Chondrocyte (in vitro differentiated cells): ENCODE data around the gene CRYBG3. TPM values are rescaled to one million over a fixed set of nuclear protein-coding genes. Genes with fewer than 3 reads are reported as not detected.

Source experiments
- DNase-seq: peaks from one replicate; pipeline ENCODE4 v3.0.0; 2021; ENCODE audit warnings: mixed read lengths, low spot score
- H3K27ac Mint-ChIP-seq: one replicate; pipeline ENCODE4 v1.8.0; 2021; ENCODE audit warnings: mild to moderate bottlenecking, moderate library complexity, mixed read lengths; ENCODE audit not compliant: unreplicated experiment
- H3K27me3 Mint-ChIP-seq: 2 replicates; pipeline ENCODE4 v1.8.0; 2021; ENCODE audit warnings: low read depth, mixed read lengths
- H3K36me3 Mint-ChIP-seq: 2 replicates; pipeline ENCODE4 v1.8.0; 2021; ENCODE audit warnings: low read depth, mixed read lengths
- H3K4me1 Mint-ChIP-seq: 2 replicates; pipeline ENCODE4 v1.8.0; 2021; ENCODE audit warnings: low read depth, mild to moderate bottlenecking, mixed read lengths
- H3K4me3 Mint-ChIP-seq: one replicate; pipeline ENCODE4 v1.8.0; 2021; ENCODE audit warnings: mild to moderate bottlenecking, moderate library complexity, mixed read lengths; ENCODE audit not compliant: unreplicated experiment
- H3K9me3 Mint-ChIP-seq: 2 replicates; pipeline ENCODE4 v1.8.0; 2021; ENCODE audit warnings: low read depth, mixed read lengths
- CTCF ChIP-seq: fragments of 200-600 bp; sonication (generic); IDR thresholded peaks from 2 replicates; pipeline ENCODE4 v1.5.0; 2021; ENCODE audit warnings: antibody characterized with exemption, mild to moderate bottlenecking, moderate library complexity
- total RNA-seq: library from RNA; stranded (reverse); gene quantifications from 3 replicates; pipeline ENCODE4 v1.2.1, GENCODE V29; 2021

CRYBG3 gene
- total RNA-seq, 1 donor from 2014 or later, result 15.5 TPM

GRCh38 chr3:97910931-97911351 is 89.1 kb downstream of the CRYBG3 start:
- Mint-ChIP-seq H3K9me3 (no peaks in the 10 kb centered on the region), H3K36me3 (peaks cover 6% of the 10 kb centered on the region), H3K4me1 (no peaks in the 10 kb centered on the region), H3K27ac (no peak overlapping the region), H3K27me3 (no peaks in the 10 kb centered on the region), H3K4me3 (no peak overlapping the region)
- no peak for TF ChIP-seq CTCF
- no peak for DNase-seq

GRCh38 chr3:97911459-97911858 is 89.6 kb downstream of the CRYBG3 start:
- DNase-seq, result no peak
- Mint-ChIP-seq H3K27me3 (no peaks in the 10 kb centered on the region), H3K4me1 (no peaks in the 10 kb centered on the region), H3K4me3 (no peak overlapping the region), H3K9me3 (no peaks in the 10 kb centered on the region), H3K36me3 (peaks cover 6% of the 10 kb centered on the region), H3K27ac (no peak overlapping the region)
- TF ChIP-seq CTCF, result no peak

- no peak for TF ChIP-seq CTCF
Measured at GRCh38 chr3:97914388-97914787, 92.6 kb downstream of the CRYBG3 start.

GRCh38 chr3:97916576-97916975 is 94.8 kb downstream of the CRYBG3 start:
- Mint-ChIP-seq H3K4me1 (no peaks in the 10 kb centered on the region), H3K36me3 (peaks cover 16% of the 10 kb centered on the region), H3K4me3 (no peak overlapping the region), H3K27me3 (no peaks in the 10 kb centered on the region), H3K27ac (no peak overlapping the region), H3K9me3 (no peaks in the 10 kb centered on the region)
- TF ChIP-seq CTCF, result no peak
- no peak for DNase-seq

More at GRCh38 chr3:97914388-97914787, 92.6 kb downstream of the CRYBG3 start:
- Mint-ChIP-seq H3K9me3 (no peaks in the 10 kb centered on the region), H3K36me3 (peaks cover 14% of the 10 kb centered on the region), H3K4me3 (no peak overlapping the region), H3K4me1 (no peaks in the 10 kb centered on the region), H3K27ac (no peak overlapping the region), H3K27me3 (no peaks in the 10 kb centered on the region)
- DNase-seq, result no peak

- no peak for TF ChIP-seq CTCF
- DNase-seq, result no peak
- no peaks in the 10 kb centered on the region for H3K4me1 Mint-ChIP-seq
Measured at GRCh38 chr3:97917813-97918536, 96.2 kb downstream of the CRYBG3 start.

More at GRCh38 chr3:97917813-97918536, 96.2 kb downstream of the CRYBG3 start:
- no peaks in the 10 kb centered on the region for H3K27me3 Mint-ChIP-seq
- no peak overlapping the region for H3K4me3 Mint-ChIP-seq
- H3K36me3 Mint-ChIP-seq, result peaks cover 19% of the 10 kb centered on the region
- H3K27ac Mint-ChIP-seq, result no peak overlapping the region
- H3K9me3 Mint-ChIP-seq, result no peaks in the 10 kb centered on the region
